COLO829 (cell line): ENCODE results near the gene MRPS7.

Experiments used
- DNase-seq: peaks from one replicate; pipeline ENCODE4 v3.0.0; 2012; ENCODE audit warnings: low spot score

Gene MRPS7

GRCh38 chr17:75313941-75314551, 52.4 kb downstream of the MRPS7 start:
- DNase-seq = no peak

GRCh38 chr17:75315541-75316243, 54.0 kb downstream of the MRPS7 start:
- DNase-seq = no peak
